Keratinocyte (primary cell): Measurements from ENCODE around the gene ULK4. TPM values are rescaled to one million over a fixed set of nuclear protein-coding genes. Genes with fewer than 3 reads are reported as not detected.

Source experiments
- DNase-seq: peaks from one replicate; pipeline ENCODE4 v3.0.0-alpha.2; 2011; ENCODE audit warnings: low read depth, missing footprints, low spot score
- FAIRE-seq: peaks from 2 replicates; lab custom pipeline; 2011; peaks lifted over from hg19 to GRCh38; lab: Jason Lieb, UNC
- H2AFZ ChIP-seq: 2 replicates; pipeline ENCODE4 v1.6.0; 2012; ENCODE audit warnings: low read length, control low read depth, inconsistent platforms; ENCODE audit not compliant: control insufficient read depth
- H3K27ac ChIP-seq: 2 replicates; pipeline ENCODE4 v1.5.1; 2011; ENCODE audit warnings: low read length; ENCODE audit not compliant: control insufficient read depth, insufficient read depth
- H3K27me3 ChIP-seq: 3 replicates; pipeline ENCODE4 v1.6.0; 2011; ENCODE audit warnings: low read length; ENCODE audit not compliant: control insufficient read depth, insufficient read depth; ENCODE audit errors: extremely low read depth
- H3K36me3 ChIP-seq, 2 experiments: 2 replicates in 1 of 2; 3 replicates in 1 of 2; pipeline ENCODE4 v1.5.1; 2011; ENCODE audit warnings: low read length in 2 of 2, mild to moderate bottlenecking in 1 of 2; ENCODE audit not compliant: control insufficient read depth in 2 of 2, insufficient read depth in 2 of 2; ENCODE audit errors: extremely low read depth in 1 of 2
- H3K4me1 ChIP-seq: 3 replicates; pipeline ENCODE4 v1.5.1; 2011; ENCODE audit warnings: low read length; ENCODE audit not compliant: control insufficient read depth, insufficient read depth; ENCODE audit errors: extremely low read depth
- H3K4me2 ChIP-seq: 3 replicates; pipeline ENCODE4 v1.6.0; 2011; ENCODE audit warnings: low read depth, low read length; ENCODE audit not compliant: control insufficient read depth, insufficient read depth; ENCODE audit errors: extremely low read depth
- H3K4me3 ChIP-seq, 3 experiments: fragments of 200-600 bp in 1 of 3; sonication (generic) in 1 of 3; 2 replicates in 2 of 3; 3 replicates in 1 of 3; pipeline ENCODE4 v1.5.1; 2011 to 2016; ENCODE audit warnings: low read length in 3 of 3, mild to moderate bottlenecking in 3 of 3, control low read depth in 2 of 3, inconsistent platforms in 1 of 3, low read depth in 1 of 3, mixed read lengths in 1 of 3, mixed run types in 1 of 3, moderate library complexity in 1 of 3; ENCODE audit not compliant: control insufficient read depth in 2 of 3, insufficient read depth in 2 of 3; ENCODE audit errors: extremely low read depth in 1 of 3
- H3K79me2 ChIP-seq: 2 replicates; pipeline ENCODE4 v1.6.0; 2012; ENCODE audit warnings: low read length; ENCODE audit not compliant: control insufficient read depth, insufficient read depth
- H3K9ac ChIP-seq: 3 replicates; pipeline ENCODE4 v1.6.0; 2011; ENCODE audit warnings: low read length; ENCODE audit not compliant: control insufficient read depth, insufficient read depth; ENCODE audit errors: extremely low read depth
- H3K9me1 ChIP-seq: 3 replicates; pipeline ENCODE4 v1.6.0; 2011; ENCODE audit warnings: low read length; ENCODE audit not compliant: control insufficient read depth, insufficient read depth; ENCODE audit errors: extremely low read depth
- H3K9me3 ChIP-seq: 2 replicates; pipeline ENCODE4 v1.5.1; 2012; ENCODE audit warnings: low read depth, low read length; ENCODE audit not compliant: control insufficient read depth
- H4K20me1 ChIP-seq: 3 replicates; pipeline ENCODE4 v1.6.0; 2011; ENCODE audit warnings: low read length; ENCODE audit not compliant: control insufficient read depth, insufficient read depth; ENCODE audit errors: extremely low read depth
- CTCF ChIP-seq, 3 experiments: IDR thresholded peaks in 1 of 3; conservative IDR thresholded peaks in 1 of 3; optimal IDR thresholded peaks in 1 of 3; 2 replicates in 2 of 3; 3 replicates in 1 of 3; pipeline versions ENCODE3 to v1.5.1; 2011; ENCODE audit warnings: low read length in 3 of 3, mild to moderate bottlenecking in 3 of 3, moderate library complexity in 2 of 3, control low read depth in 1 of 3, inconsistent platforms in 1 of 3; ENCODE audit not compliant: insufficient read depth in 2 of 3; ENCODE audit errors: extremely low read depth in 1 of 3
- EZH2 ChIP-seq: IDR thresholded peaks from one replicate; pipeline ENCODE4 v1.6.1; 2012; ENCODE audit warnings: inconsistent platforms, mild to moderate bottlenecking, low read length, moderate library complexity
- dilution Hi-C: fragments of 300-500 bp; cut with MboI; formaldehyde crosslinking; loops from one replicate; pipeline ENCODE4 v1.7.0; 2020; ENCODE audit warnings: low sequenced_read_pairs; ENCODE audit not compliant: extremely low pct_ligation_motif_present
- polyA plus RNA-seq, 5 experiments: library from polyadenylated mRNA; depleted of rRNA in 3 of 5; stranded (reverse) in 3 of 5; stranded (forward) in 1 of 5; unstranded in 1 of 5; fragments of >200 nt; gene quantifications; 1 replicate in 1 of 5; 2 replicates in 3 of 5; 3 replicates in 1 of 5; pipeline versions ENCODE4 v1.2.1 to v1.2.3, GENCODE V29; 2011 to 2012; ENCODE audit warnings: missing spikeins in 2 of 5, low read depth in 1 of 5, low replicate concordance in 1 of 5

ULK4 gene
- polyA plus RNA-seq, 1 donor (not counting 4 experiments of a cell fraction or from before 2014, with no cell fraction given) = 6.1 TPM

GRCh38 chr3:41482134-41482533 is 479.8 kb downstream of the ULK4 start:
- H2AFZ ChIP-seq = no peak overlapping the region
- dilution Hi-C loops = no loop called here
- H3K79me2 ChIP-seq = no peaks in the 10 kb centered on the region
- H4K20me1 ChIP-seq = no peaks in the 10 kb centered on the region
- no peak overlapping the region for H3K4me3 ChIP-seq
- no peaks in the 10 kb centered on the region for H3K9me1 ChIP-seq
- no peak for DNase-seq
- H3K4me1 ChIP-seq = no peaks in the 10 kb centered on the region
- H3K27me3 ChIP-seq = no peaks in the 10 kb centered on the region
- H3K27ac ChIP-seq = no peak overlapping the region
- no peaks in the 10 kb centered on the region for H3K9me3 ChIP-seq
- H3K36me3 ChIP-seq = no peaks in the 10 kb centered on the region
- H3K9ac ChIP-seq = no peak overlapping the region
- no peak overlapping the region for H3K4me2 ChIP-seq
- FAIRE-seq = no peak
- TF ChIP-seq EZH2 = no peak
- TF ChIP-seq CTCF (optimal IDR thresholded peaks at IDR 0.05 in 1 of 3, IDR thresholded peaks at IDR 0.05 in 1 of 3, conservative IDR thresholded peaks at IDR 0.05 in 1 of 3; ENCODE audit: extremely low read depth in 1 of 3, insufficient read depth in 2 of 3, low read length in 3 of 3) = no peak

- dilution Hi-C loops = no loop called here
These were observed 483.6 kb downstream of the ULK4 start for GRCh38 chr3:41478278-41478677.

More at GRCh38 chr3:41478278-41478677, 483.6 kb downstream of the ULK4 start:
- Histone ChIP-seq H3K9me1 (no peaks in the 10 kb centered on the region), H3K36me3 (no peaks in the 10 kb centered on the region), H3K27me3 (no peaks in the 10 kb centered on the region), H3K4me1 (no peaks in the 10 kb centered on the region), H3K4me2 (no peak overlapping the region), H3K4me3 (no peak overlapping the region), H3K79me2 (no peaks in the 10 kb centered on the region), H3K9ac (no peak overlapping the region), H4K20me1 (no peaks in the 10 kb centered on the region), H3K27ac (no peak overlapping the region), H2AFZ (no peak overlapping the region), H3K9me3 (no peaks in the 10 kb centered on the region)
- FAIRE-seq (no peak), DNase-seq (no peak)
- TF ChIP-seq EZH2 = no peak
- no peak for TF ChIP-seq CTCF (optimal IDR thresholded peaks at IDR 0.05 in 1 of 3, IDR thresholded peaks at IDR 0.05 in 1 of 3, conservative IDR thresholded peaks at IDR 0.05 in 1 of 3; ENCODE audit: extremely low read depth in 1 of 3, insufficient read depth in 2 of 3, low read length in 3 of 3)
